Stromal cell of bone marrow (primary cell): ENCODE measurements around the gene TJP1.
"Not testable (repeated sequence)": the region's sequence is repeated elsewhere in the genome, so short reads cannot be mapped to it uniquely, and the experiment has no call there.

Experiments
- DNase-seq: peaks from one replicate; pipeline ENCODE4 v3.0.0-alpha.2; 2012; ENCODE audit warnings: low read depth

Gene TJP1

GRCh38 chr15:29657476-29657817 lies 164.8 kb downstream of the TJP1 start:
- not testable (repeated sequence) for DNase-seq

- peak; percentile 14 for DNase-seq
Observed at GRCh38 chr15:29656636-29657475, 165.4 kb downstream of the TJP1 start.

GRCh38 chr15:29652595-29652994 lies 169.7 kb downstream of the TJP1 start:
- DNase-seq, result no peak

- DNase-seq, result no peak
Observed at GRCh38 chr15:29651476-29652233, 170.6 kb downstream of the TJP1 start.
